ENCODE results near the gene CYP4F11. TPM values are rescaled to one million over a fixed set of nuclear protein-coding genes. Genes with fewer than 3 reads are reported as not detected.
"Not testable (repeated sequence)": the region's sequence is repeated elsewhere in the genome, so short reads cannot be mapped to it uniquely, and the experiment has no call there.

The CYP4F11 gene
- total RNA-seq, 2 donors from 2014 or later: not detected

DNA sequence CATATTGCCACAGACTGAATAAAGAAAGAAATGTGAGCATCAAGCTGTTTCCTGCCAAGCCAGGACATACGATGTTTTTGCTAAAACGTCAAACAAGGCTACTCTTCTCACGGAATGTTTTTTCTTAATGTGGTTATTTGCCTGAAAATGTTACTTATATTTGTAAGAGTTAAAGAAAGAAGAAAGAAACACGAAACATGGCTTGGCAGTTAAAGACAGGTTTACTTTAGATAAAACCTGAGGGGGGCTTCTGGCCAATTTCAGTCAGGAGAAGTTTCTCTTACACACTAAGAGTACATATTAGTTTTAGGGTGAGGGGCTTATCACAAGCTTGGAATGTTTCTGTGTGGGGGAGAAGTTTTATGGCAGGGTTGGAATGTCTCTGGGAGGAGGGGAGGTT lies 10.1 kb upstream of the CYP4F11 start:
- Mint-ChIP-seq H3K4me1 (ENCODE audit: low read depth) (no peaks in the 10 kb centered on the region), H3K27ac (no peak overlapping the region), H3K9me3 (peaks cover 8 to 9% of the 10 kb centered on the region in 2 donors), H3K36me3 (ENCODE audit: insufficient read depth in 2 of 2) (peaks cover 6 to 10% of the 10 kb centered on the region in 2 donors), H3K4me3 (no peak overlapping the region), H3K27me3 (ENCODE audit: low read depth) (peaks cover 50% of the 10 kb centered on the region)
- no peak for ATAC-seq (replicated peaks in 1 of 2)
- DNase-seq: no peak

DNA sequence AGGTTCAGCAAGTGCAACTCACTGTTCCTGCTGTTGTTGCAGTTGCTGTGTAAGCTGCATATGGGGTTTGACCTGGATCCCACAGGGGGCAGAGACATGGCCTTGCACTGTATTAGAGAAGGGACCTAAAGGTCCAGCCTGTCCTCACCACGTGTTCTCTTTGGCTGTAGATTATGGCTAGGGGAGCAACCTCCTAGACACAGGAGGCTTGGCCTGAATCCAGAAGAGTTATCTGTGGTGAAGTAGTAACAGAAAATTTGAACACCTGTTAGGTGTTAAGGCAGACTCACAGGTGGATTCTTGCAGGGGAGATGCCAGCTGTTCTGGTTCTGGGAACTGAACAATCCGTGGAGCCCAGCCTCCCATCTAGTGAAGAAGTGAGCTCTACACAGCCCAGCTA lies 3.4 kb upstream of the CYP4F11 start:
- Mint-ChIP-seq H3K4me3 (no peak overlapping the region), H3K9me3 (peaks cover 0 to 2% of the 10 kb centered on the region in 2 donors), H3K27me3 (ENCODE audit: low read depth) (peaks cover 30% of the 10 kb centered on the region), H3K36me3 (ENCODE audit: insufficient read depth in 2 of 2) (peaks cover 0 to 4% of the 10 kb centered on the region in 2 donors), H3K27ac (no peak overlapping the region), H3K4me1 (ENCODE audit: low read depth) (peaks cover 7% of the 10 kb centered on the region)
- DNase-seq (no peak), ATAC-seq (replicated peaks in 1 of 2) (no peak)

DNA sequence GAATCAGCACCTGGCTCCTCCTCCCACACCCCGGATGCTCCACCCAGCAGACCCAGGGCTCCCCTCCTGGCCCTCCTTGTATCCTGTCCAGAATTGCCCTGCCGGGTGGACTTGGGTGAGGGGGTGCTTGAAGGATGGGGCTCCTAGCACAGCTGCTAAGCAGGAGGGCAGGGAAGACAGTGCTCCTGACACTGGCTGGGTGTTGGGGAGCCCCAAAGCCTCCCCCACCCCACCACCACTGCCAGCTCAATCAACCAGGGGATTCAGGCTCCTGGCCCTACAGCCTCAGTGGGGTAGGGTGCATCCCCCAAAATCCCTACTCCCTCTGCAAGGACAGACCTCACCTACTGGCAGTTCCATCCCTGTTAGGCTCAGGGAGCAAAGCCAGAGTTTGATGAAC lies 2.6 kb upstream of the CYP4F11 start:
- Mint-ChIP-seq H3K4me1 (ENCODE audit: low read depth) (peaks cover 7% of the 10 kb centered on the region), H3K4me3 (no peak overlapping the region), H3K9me3 (peaks cover 0 to 2% of the 10 kb centered on the region in 2 donors), H3K36me3 (ENCODE audit: insufficient read depth in 2 of 2) (peaks cover 0 to 4% of the 10 kb centered on the region in 2 donors), H3K27me3 (ENCODE audit: low read depth) (peaks cover 25% of the 10 kb centered on the region), H3K27ac (no peak overlapping the region)
- ATAC-seq (replicated peaks in 1 of 2) (no peak), DNase-seq (no peak)

DNA sequence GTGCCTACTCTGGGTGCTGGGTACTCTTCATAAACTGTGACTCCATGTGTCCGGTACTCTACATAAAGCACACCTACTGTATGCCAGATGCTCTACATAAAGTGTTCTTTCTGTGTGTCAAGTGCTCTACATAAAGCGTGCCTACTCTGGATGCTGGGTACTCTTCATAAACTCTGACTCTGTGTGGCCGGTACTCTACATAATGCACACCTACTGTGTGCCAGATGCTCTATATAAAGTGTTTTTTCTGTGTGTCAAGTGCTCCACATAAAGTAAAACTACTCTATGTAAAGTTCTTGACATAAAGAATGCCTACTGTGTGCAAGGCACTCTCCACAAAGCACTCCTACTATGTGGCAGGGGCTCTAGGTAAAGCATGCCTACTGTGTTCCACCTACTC lies 1.8 kb upstream of the CYP4F11 start:
- DNase-seq (no peak), ATAC-seq (replicated peaks in 1 of 2) (no peak)
- H3K9me3 Mint-ChIP-seq: peaks cover 2 to 4% of the 10 kb centered on the region in 2 donors
- H3K36me3 Mint-ChIP-seq (ENCODE audit: insufficient read depth in 2 of 2): peaks cover 2 to 6% of the 10 kb centered on the region in 2 donors
- no peak overlapping the region for H3K4me3 Mint-ChIP-seq
- peaks cover 7% of the 10 kb centered on the region for H3K4me1 Mint-ChIP-seq (ENCODE audit: low read depth)
- H3K27me3 Mint-ChIP-seq (ENCODE audit: low read depth): peaks cover 25% of the 10 kb centered on the region
- no peak overlapping the region for H3K27ac Mint-ChIP-seq

- no peak for ATAC-seq (replicated peaks in 1 of 2)
- no peak overlapping the region for H3K27ac Mint-ChIP-seq
- H3K4me3 Mint-ChIP-seq: no peak overlapping the region
- H3K4me1 Mint-ChIP-seq (ENCODE audit: low read depth): peaks cover 7% of the 10 kb centered on the region
- H3K36me3 Mint-ChIP-seq (ENCODE audit: insufficient read depth in 2 of 2): peaks cover 8 to 10% of the 10 kb centered on the region in 2 donors
- DNase-seq: no peak
- peaks cover 5 to 9% of the 10 kb centered on the region in 2 donors for H3K9me3 Mint-ChIP-seq
- peaks cover 23% of the 10 kb centered on the region for H3K27me3 Mint-ChIP-seq (ENCODE audit: low read depth)
Observed at GRCh38 chr19:15935167-15935702, 906 bp upstream of the CYP4F11 start.

DNA sequence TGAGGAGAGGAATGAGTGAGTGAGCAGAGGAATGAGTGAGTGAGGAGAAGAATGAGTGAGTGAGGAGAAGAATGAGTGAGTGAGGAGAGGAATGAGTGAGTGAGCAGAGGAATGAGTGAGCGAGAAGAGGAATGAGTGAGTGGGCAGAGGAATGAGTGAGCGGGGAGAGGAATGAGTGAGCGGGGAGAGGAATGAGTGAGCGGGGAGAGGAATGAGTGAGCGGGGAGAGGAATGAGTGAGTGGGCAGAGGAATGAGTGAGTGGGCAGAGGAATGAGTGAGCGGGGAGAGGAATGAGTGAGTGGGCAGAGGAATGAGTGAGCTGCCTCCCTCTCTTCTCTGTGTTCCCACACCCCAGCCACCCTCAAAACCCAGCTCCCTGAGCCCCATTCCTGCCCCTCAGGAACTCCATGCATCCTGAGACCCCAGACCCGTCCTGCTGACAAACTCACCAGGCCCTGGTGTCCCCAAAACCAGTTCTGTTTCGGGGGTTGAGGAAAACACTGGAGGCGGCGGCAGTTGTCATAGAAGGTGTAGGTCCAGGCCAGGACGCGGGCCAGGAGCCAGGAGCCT lies 483 bp downstream of the CYP4F11 start:
- peaks cover 24% of the 10 kb centered on the region for H3K27me3 Mint-ChIP-seq (ENCODE audit: low read depth)
- H3K9me3 Mint-ChIP-seq; H3K36me3 Mint-ChIP-seq (ENCODE audit: insufficient read depth in 2 of 2); H3K4me3 Mint-ChIP-seq; ATAC-seq (replicated peaks in 1 of 2); H3K4me1 Mint-ChIP-seq (ENCODE audit: low read depth); H3K27ac Mint-ChIP-seq: not testable (repeated sequence)
- peak; percentile 11 to 41 for DNase-seq

DNA sequence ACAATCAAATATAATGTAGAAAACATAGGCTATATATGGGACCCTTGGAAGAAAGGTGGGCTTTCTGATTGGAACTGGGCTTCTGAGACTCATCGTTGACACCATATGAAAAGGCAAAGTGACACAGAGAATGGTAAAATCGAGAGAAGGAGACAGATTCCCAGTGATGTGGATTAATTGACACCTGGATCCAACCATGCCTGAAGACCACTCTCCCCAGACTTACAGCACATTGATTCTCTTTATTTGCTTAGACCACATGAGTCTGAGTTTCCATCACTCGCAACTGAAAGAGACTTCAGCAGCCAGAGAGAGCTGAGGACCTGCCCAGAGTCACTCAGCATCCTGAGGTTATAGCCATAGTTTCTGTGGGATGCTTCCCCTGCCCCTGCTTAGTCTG lies 6.0 kb downstream of the CYP4F11 start:
- H3K9me3 Mint-ChIP-seq: peaks cover 5 to 7% of the 10 kb centered on the region in 2 donors
- DNase-seq (no peak), ATAC-seq (replicated peaks in 1 of 2) (no peak)
- no peak overlapping the region for H3K4me3 Mint-ChIP-seq
- H3K27ac Mint-ChIP-seq: no peak overlapping the region
- peaks cover 6 to 8% of the 10 kb centered on the region in 2 donors for H3K36me3 Mint-ChIP-seq (ENCODE audit: insufficient read depth in 2 of 2)
- peaks cover 27% of the 10 kb centered on the region for H3K27me3 Mint-ChIP-seq (ENCODE audit: low read depth)
- no peaks in the 10 kb centered on the region for H3K4me1 Mint-ChIP-seq (ENCODE audit: low read depth)

DNA sequence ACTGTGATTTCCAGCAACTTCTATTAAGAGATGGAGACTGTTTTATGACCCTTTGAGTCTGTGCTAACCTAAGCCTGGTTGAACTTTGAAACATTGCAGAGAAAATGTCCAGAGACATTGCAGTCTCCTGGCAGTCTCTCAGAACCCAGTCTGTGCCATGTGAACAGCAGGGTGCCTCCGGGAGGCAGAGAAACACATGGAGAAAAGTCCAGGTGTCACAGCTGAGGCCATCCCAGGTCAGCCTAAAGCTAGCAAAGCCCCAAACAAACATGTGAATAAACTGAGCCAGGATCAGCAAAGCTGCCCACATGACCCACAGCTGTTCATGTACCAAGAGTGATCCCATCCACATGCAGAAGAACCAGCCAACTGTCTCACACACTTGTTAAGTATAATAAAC lies 7.8 kb downstream of the CYP4F11 start:
- Mint-ChIP-seq H3K9me3 (peaks cover 5 to 7% of the 10 kb centered on the region in 2 donors), H3K4me3 (no peak overlapping the region), H3K27ac (no peak overlapping the region), H3K4me1 (ENCODE audit: low read depth) (no peaks in the 10 kb centered on the region), H3K27me3 (ENCODE audit: low read depth) (peaks cover 30% of the 10 kb centered on the region), H3K36me3 (ENCODE audit: insufficient read depth in 2 of 2) (peaks cover 6 to 8% of the 10 kb centered on the region in 2 donors)
- DNase-seq (no peak), ATAC-seq (replicated peaks in 1 of 2) (no peak)

- DNase-seq: no peak
- no peak overlapping the region for H3K27ac Mint-ChIP-seq
- peaks cover 37% of the 10 kb centered on the region for H3K27me3 Mint-ChIP-seq (ENCODE audit: low read depth)
- no peaks in the 10 kb centered on the region for H3K4me1 Mint-ChIP-seq (ENCODE audit: low read depth)
- no peaks in the 10 kb centered on the region for H3K9me3 Mint-ChIP-seq
- H3K4me3 Mint-ChIP-seq: no peak overlapping the region
- no peak for ATAC-seq (replicated peaks in 1 of 2)
- no peaks in the 10 kb centered on the region for H3K36me3 Mint-ChIP-seq (ENCODE audit: insufficient read depth in 2 of 2)
Observed at GRCh38 chr19:15923702-15924101, 10.6 kb downstream of the CYP4F11 start.

DNA sequence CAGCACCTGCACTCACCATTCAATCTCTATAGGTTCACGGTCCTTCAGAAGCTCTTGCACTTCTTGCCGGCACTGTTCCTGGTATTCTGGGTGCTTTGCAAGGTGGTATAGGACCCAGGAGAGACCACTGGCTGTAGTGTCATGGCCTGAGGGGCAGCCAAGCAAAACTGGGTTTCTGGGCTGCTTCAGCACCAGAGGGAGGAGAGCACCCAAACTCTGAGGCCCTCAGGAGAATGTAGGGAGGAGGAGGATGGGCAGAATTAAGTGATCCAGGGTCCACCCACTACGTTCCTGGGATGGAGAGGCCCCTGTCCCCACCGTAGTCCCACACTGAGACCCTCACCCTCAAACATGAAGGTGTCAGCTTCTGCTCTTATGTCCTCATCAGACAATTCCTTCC lies 12.3 kb downstream of the CYP4F11 start:
- H3K4me3 Mint-ChIP-seq: no peak overlapping the region
- peaks cover 34% of the 10 kb centered on the region for H3K27me3 Mint-ChIP-seq (ENCODE audit: low read depth)
- no peaks in the 10 kb centered on the region for H3K9me3 Mint-ChIP-seq
- ATAC-seq (replicated peaks in 1 of 2) (no peak), DNase-seq (no peak)
- no peak overlapping the region for H3K27ac Mint-ChIP-seq
- no peaks in the 10 kb centered on the region for H3K4me1 Mint-ChIP-seq (ENCODE audit: low read depth)
- no peaks in the 10 kb centered on the region for H3K36me3 Mint-ChIP-seq (ENCODE audit: insufficient read depth in 2 of 2)

- DNase-seq (no peak), ATAC-seq (replicated peaks in 1 of 2) (no peak)
- Mint-ChIP-seq H3K4me3 (no peak overlapping the region), H3K27ac (no peak overlapping the region), H3K36me3 (ENCODE audit: insufficient read depth in 2 of 2) (peaks cover 2 to 7% of the 10 kb centered on the region in 2 donors), H3K4me1 (ENCODE audit: low read depth) (no peaks in the 10 kb centered on the region), H3K27me3 (ENCODE audit: low read depth) (peaks cover 40% of the 10 kb centered on the region), H3K9me3 (peaks cover 3% of the 10 kb centered on the region in 2 donors)
Observed at GRCh38 chr19:15919243-15919642, 15.1 kb downstream of the CYP4F11 start.

- no peak for DNase-seq
- peaks cover 3% of the 10 kb centered on the region in 2 donors for H3K9me3 Mint-ChIP-seq
- peak overlapping the region; percentile 58 for H3K27ac Mint-ChIP-seq
- peaks cover 6% of the 10 kb centered on the region for H3K4me1 Mint-ChIP-seq (ENCODE audit: low read depth)
- ATAC-seq (replicated peaks in 1 of 2): no peak
- H3K4me3 Mint-ChIP-seq: no peak overlapping the region
- peaks cover 2 to 7% of the 10 kb centered on the region in 2 donors for H3K36me3 Mint-ChIP-seq (ENCODE audit: insufficient read depth in 2 of 2)
- peaks cover 53% of the 10 kb centered on the region for H3K27me3 Mint-ChIP-seq (ENCODE audit: low read depth)
Observed at GRCh38 chr19:15915109-15915508, 19.2 kb downstream of the CYP4F11 start.

- ATAC-seq (replicated peaks in 1 of 2) (no peak), DNase-seq (no peak)
- no peak overlapping the region for H3K4me3 Mint-ChIP-seq
- H3K9me3 Mint-ChIP-seq: peaks cover 3% of the 10 kb centered on the region in 2 donors
- peaks cover 2 to 7% of the 10 kb centered on the region in 2 donors for H3K36me3 Mint-ChIP-seq (ENCODE audit: insufficient read depth in 2 of 2)
- peaks cover 6% of the 10 kb centered on the region for H3K4me1 Mint-ChIP-seq (ENCODE audit: low read depth)
- no peak overlapping the region for H3K27ac Mint-ChIP-seq
- peaks cover 47% of the 10 kb centered on the region for H3K27me3 Mint-ChIP-seq (ENCODE audit: low read depth)
Observed at GRCh38 chr19:15913830-15914229, 20.5 kb downstream of the CYP4F11 start.

DNA sequence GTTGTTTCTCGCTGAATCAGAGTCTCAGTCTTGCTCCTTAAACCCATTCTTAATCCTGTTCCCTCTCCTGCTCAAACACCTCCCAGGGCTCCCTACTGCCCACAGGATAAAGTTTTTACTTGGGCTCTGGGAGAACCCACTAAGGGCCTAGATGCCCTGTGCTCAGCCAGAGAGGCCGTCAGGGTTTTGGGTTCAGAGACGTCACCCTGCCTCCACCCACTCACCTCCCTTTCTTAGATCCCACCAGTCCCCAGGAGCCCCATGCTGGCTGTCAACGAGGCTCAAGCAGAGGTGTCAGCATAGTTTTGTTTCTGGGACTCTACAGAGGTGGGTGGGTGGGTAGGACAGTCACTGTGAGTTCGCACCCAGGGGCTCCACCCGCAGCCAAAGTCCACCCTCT lies 20.9 kb downstream of the CYP4F11 start:
- H3K36me3 Mint-ChIP-seq (ENCODE audit: insufficient read depth in 2 of 2): peaks cover 2 to 7% of the 10 kb centered on the region in 2 donors
- peaks cover 6% of the 10 kb centered on the region for H3K4me1 Mint-ChIP-seq (ENCODE audit: low read depth)
- no peak overlapping the region for H3K27ac Mint-ChIP-seq
- ATAC-seq (replicated peaks in 1 of 2) (no peak), DNase-seq (no peak)
- no peak overlapping the region for H3K4me3 Mint-ChIP-seq
- H3K9me3 Mint-ChIP-seq: peaks cover 3% of the 10 kb centered on the region in 2 donors
- H3K27me3 Mint-ChIP-seq (ENCODE audit: low read depth): peaks cover 47% of the 10 kb centered on the region
